ENCODE results near the gene YBEY. TPM values are rescaled to one million over a fixed set of nuclear protein-coding genes. Genes with fewer than 3 reads are reported as not detected.

YBEY gene
- polyA plus RNA-seq, 1 donor from 2014 or later = 88.4 TPM

- no peak overlapping the region for H3K4me3 ChIP-seq (ENCODE audit: low read length)
- no peaks in the 10 kb centered on the region for H4K20me1 ChIP-seq (ENCODE audit: insufficient read depth)
- no peak overlapping the region for H3K9ac ChIP-seq (ENCODE audit: low read length)
- no peaks in the 10 kb centered on the region for H3K27me3 ChIP-seq (ENCODE audit: insufficient read depth, low read depth, low read length)
- H3F3A ChIP-seq (ENCODE audit: insufficient read depth, low read length, poor library complexity, severe bottlenecking) = no peaks in the 10 kb centered on the region
- peaks cover 5% of the 10 kb centered on the region for H3K36me3 ChIP-seq (ENCODE audit: insufficient read depth, low read length)
- no peaks in the 10 kb centered on the region for H3K9me3 ChIP-seq (ENCODE audit: low read length)
- H3K27ac ChIP-seq (ENCODE audit: low read length) = no peak overlapping the region
- no peaks in the 10 kb centered on the region for H3K9me2 ChIP-seq (ENCODE audit: insufficient read depth, low read length)
- H2AFZ ChIP-seq (ENCODE audit: low read depth, low read length) = no peak overlapping the region
- TF ChIP-seq CTCF (IDR thresholded peaks at IDR 0.05; ENCODE audit: poor library complexity, severe bottlenecking) = no peak
- TF ChIP-seq EZH2 (IDR thresholded peaks at IDR 0.05; ENCODE audit: borderline replicate concordance, insufficient read depth, low read length, poor library complexity, severe bottlenecking) = no peak
- TF ChIP-seq MXI1 (conservative IDR thresholded peaks at IDR 0.05; ENCODE audit: poor library complexity, severe bottlenecking) = no peak
- no peak for TF ChIP-seq SMC3 (conservative IDR thresholded peaks at IDR 0.05; ENCODE audit: poor library complexity)
- TF ChIP-seq EP300 (conservative IDR thresholded peaks at IDR 0.05; ENCODE audit: poor library complexity, severe bottlenecking) = no peak
- TF ChIP-seq, protein P1, sequence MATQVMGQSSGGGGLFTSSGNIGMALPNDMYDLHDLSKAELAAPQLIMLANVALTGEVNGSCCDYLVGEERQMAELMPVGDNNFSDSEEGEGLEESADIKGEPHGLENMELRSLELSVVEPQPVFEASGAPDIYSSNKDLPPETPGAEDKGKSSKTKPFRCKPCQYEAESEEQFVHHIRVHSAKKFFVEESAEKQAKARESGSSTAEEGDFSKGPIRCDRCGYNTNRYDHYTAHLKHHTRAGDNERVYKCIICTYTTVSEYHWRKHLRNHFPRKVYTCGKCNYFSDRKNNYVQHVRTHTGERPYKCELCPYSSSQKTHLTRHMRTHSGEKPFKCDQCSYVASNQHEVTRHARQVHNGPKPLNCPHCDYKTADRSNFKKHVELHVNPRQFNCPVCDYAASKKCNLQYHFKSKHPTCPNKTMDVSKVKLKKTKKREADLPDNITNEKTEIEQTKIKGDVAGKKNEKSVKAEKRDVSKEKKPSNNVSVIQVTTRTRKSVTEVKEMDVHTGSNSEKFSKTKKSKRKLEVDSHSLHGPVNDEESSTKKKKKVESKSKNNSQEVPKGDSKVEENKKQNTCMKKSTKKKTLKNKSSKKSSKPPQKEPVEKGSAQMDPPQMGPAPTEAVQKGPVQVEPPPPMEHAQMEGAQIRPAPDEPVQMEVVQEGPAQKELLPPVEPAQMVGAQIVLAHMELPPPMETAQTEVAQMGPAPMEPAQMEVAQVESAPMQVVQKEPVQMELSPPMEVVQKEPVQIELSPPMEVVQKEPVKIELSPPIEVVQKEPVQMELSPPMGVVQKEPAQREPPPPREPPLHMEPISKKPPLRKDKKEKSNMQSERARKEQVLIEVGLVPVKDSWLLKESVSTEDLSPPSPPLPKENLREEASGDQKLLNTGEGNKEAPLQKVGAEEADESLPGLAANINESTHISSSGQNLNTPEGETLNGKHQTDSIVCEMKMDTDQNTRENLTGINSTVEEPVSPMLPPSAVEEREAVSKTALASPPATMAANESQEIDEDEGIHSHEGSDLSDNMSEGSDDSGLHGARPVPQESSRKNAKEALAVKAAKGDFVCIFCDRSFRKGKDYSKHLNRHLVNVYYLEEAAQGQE (IDR thresholded peaks at IDR 0.05; ENCODE audit: borderline replicate concordance) = no peak
- no peak for TF ChIP-seq POLR2AphosphoS5 (IDR thresholded peaks at IDR 0.05)
- TF ChIP-seq TAF1 (IDR thresholded peaks at IDR 0.05; ENCODE audit: low read depth) = no peak
- no peak for TF ChIP-seq RAD21 (conservative IDR thresholded peaks at IDR 0.05)
- no peaks in the 10 kb centered on the region for H3K79me2 ChIP-seq (replicated peaks; ENCODE audit: insufficient read depth, low read length)
- no peak overlapping the region for H3K4me2 ChIP-seq (ENCODE audit: low read length)
Measured at GRCh38 chr21:46266946-46267345, 19.2 kb upstream of the YBEY start.

GRCh38 chr21:46268371-46268770, 17.8 kb upstream of the YBEY start:
- H3K4me3 ChIP-seq (ENCODE audit: low read length) = no peak overlapping the region
- no peaks in the 10 kb centered on the region for H3K79me2 ChIP-seq (replicated peaks; ENCODE audit: insufficient read depth, low read length)
- no peak overlapping the region for H3K9ac ChIP-seq (ENCODE audit: low read length)
- H3K4me2 ChIP-seq (ENCODE audit: low read length) = no peak overlapping the region
- H4K20me1 ChIP-seq (ENCODE audit: insufficient read depth) = no peaks in the 10 kb centered on the region
- no peak overlapping the region for H2AFZ ChIP-seq (ENCODE audit: low read depth, low read length)
- no peaks in the 10 kb centered on the region for H3F3A ChIP-seq (ENCODE audit: insufficient read depth, low read length, poor library complexity, severe bottlenecking)
- no peaks in the 10 kb centered on the region for H3K27me3 ChIP-seq (ENCODE audit: insufficient read depth, low read depth, low read length)
- TF ChIP-seq EP300 (conservative IDR thresholded peaks at IDR 0.05; ENCODE audit: poor library complexity, severe bottlenecking) (no peak), TAF1 (IDR thresholded peaks at IDR 0.05; ENCODE audit: low read depth) (no peak), CTCF (IDR thresholded peaks at IDR 0.05; ENCODE audit: poor library complexity, severe bottlenecking) (no peak), RAD21 (conservative IDR thresholded peaks at IDR 0.05) (no peak), SMC3 (conservative IDR thresholded peaks at IDR 0.05; ENCODE audit: poor library complexity) (no peak), MXI1 (conservative IDR thresholded peaks at IDR 0.05; ENCODE audit: poor library complexity, severe bottlenecking) (no peak), EZH2 (IDR thresholded peaks at IDR 0.05; ENCODE audit: borderline replicate concordance, insufficient read depth, low read length, poor library complexity, severe bottlenecking) (no peak), POLR2AphosphoS5 (IDR thresholded peaks at IDR 0.05) (no peak)
- TF ChIP-seq, protein P1 (IDR thresholded peaks at IDR 0.05; ENCODE audit: borderline replicate concordance) = no peak
- no peaks in the 10 kb centered on the region for H3K9me3 ChIP-seq (ENCODE audit: low read length)
- H3K9me2 ChIP-seq (ENCODE audit: insufficient read depth, low read length) = no peaks in the 10 kb centered on the region
- H3K27ac ChIP-seq (ENCODE audit: low read length) = no peak overlapping the region
- peaks cover 5% of the 10 kb centered on the region for H3K36me3 ChIP-seq (ENCODE audit: insufficient read depth, low read length)

All from neural cell (in vitro differentiated cells).